SK-N-MC (cell line): Measurements from ENCODE around the gene FAM98C.

Source experiments
- EZH2 ChIP-seq: fragments of 200-600 bp; sonication (generic); IDR thresholded peaks from one replicate; pipeline ENCODE4 v1.6.1; 2017; ENCODE audit warnings: antibody characterized with exemption
- FOXP2 ChIP-seq: optimal IDR thresholded peaks from 2 replicates; pipeline ENCODE3; 2011; ENCODE audit warnings: mild to moderate bottlenecking, moderate library complexity; ENCODE audit not compliant: insufficient read depth; ENCODE audit errors: extremely low read length, control extremely low read depth
- POLR2AphosphoS5 ChIP-seq: IDR thresholded peaks from 2 replicates; pipeline ENCODE4 v1.6.1; 2012; ENCODE audit warnings: mild to moderate bottlenecking, low read depth, low read length, borderline replicate concordance

DNA sequence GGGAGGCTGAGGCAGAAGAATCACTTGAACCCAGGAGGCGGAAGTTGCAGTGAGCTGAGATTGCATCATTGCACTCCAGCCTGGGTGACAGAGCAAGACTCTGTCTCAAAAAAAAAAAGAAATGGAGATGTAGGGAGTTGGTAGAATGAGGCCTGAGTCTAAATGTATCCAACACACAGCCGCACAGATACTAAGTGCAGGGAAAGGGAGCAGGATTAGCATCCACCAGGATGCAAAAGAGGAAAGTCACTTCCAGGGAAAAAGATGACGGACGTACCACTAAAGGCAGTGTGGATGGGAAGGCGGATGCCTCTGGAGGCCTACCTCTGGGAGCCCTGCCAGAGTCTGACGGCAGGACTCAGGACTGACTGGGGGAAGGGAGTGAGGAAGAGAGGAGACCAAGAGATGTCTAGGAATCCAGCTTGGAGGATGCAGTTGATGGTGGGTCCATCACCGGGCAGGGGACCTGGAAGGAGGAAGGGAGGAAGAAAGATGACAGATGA lies 6.8 kb downstream of the FAM98C start:
- TF ChIP-seq EZH2 (no peak), POLR2AphosphoS5 (no peak), FOXP2 (no peak)
